Gastrocnemius medialis (tissue), 4 donors: ENCODE data around the gene FGFBP3.

Source experiments
- CTCF ChIP-seq, 5 experiments: fragments of 450-650 bp in 3 of 5; fragments of 200-600 bp in 2 of 5; sonication (generic) in 2 of 5; IDR thresholded peaks in 4 of 5; conservative IDR thresholded peaks in 1 of 5; 1 replicate in 4 of 5; 2 replicates in 1 of 5; pipeline ENCODE4 v1.5.1; 2016 to 2019; ENCODE audit warnings: antibody characterized with exemption in 5 of 5, mild to moderate bottlenecking in 3 of 5, moderate library complexity in 3 of 5
- POLR2A ChIP-seq, 2 donors: fragments of 450-650 bp; IDR thresholded peaks; one replicate each; pipeline ENCODE4 v1.6.1; 2017; ENCODE audit warnings: antibody characterized with exemption in 2 of 2, mild to moderate bottlenecking in 2 of 2, moderate library complexity in 2 of 2

- no peak for TF ChIP-seq CTCF (IDR thresholded peaks at IDR 0.05 in 4 of 5, conservative IDR thresholded peaks at IDR 0.05 in 1 of 5)
- TF ChIP-seq POLR2A (IDR thresholded peaks at IDR 0.05): no peak
Observed at GRCh38 chr10:91875779-91876178, 33.5 kb downstream of the FGFBP3 start.
